Neural cell (in vitro differentiated cells): ENCODE data around the gene PNMA3. TPM values are rescaled to one million over a fixed set of nuclear protein-coding genes. Genes with fewer than 3 reads are reported as not detected.

Source experiments
- H2AFZ ChIP-seq: fragments of 200-600, 300-800 bp; sonication (generic), shearing (Covaris generic); 2 replicates; pipeline ENCODE4 v1.6.0; 2014; ENCODE audit warnings: low read depth, mild to moderate bottlenecking, antibody characterized with exemption, low read length, moderate library complexity
- H3F3A ChIP-seq: fragments of 200-600 bp; shearing (Covaris generic); 2 replicates; pipeline ENCODE4 v1.6.1; 2016; ENCODE audit warnings: mild to moderate bottlenecking, moderate library complexity, mixed read lengths, antibody characterized with exemption, low read length; ENCODE audit not compliant: insufficient read depth, poor library complexity, severe bottlenecking
- H3K27ac ChIP-seq: fragments of 200-600, 300-800 bp; sonication (generic), shearing (Covaris generic); 2 replicates; pipeline ENCODE4 v1.5.1; 2014; ENCODE audit warnings: mild to moderate bottlenecking, low read length, moderate library complexity
- H3K27me3 ChIP-seq: fragments of 300-800, 200-600 bp; sonication (generic), shearing (Covaris generic); 2 replicates; pipeline ENCODE4 v1.6.0; 2014; ENCODE audit warnings: mild to moderate bottlenecking, low read depth, low read length, moderate library complexity; ENCODE audit not compliant: insufficient read depth
- H3K36me3 ChIP-seq: fragments of 300-800, 200-600 bp; sonication (generic), shearing (Covaris generic); 2 replicates; pipeline ENCODE4 v1.5.1; 2014; ENCODE audit warnings: mild to moderate bottlenecking, antibody characterized with exemption, low read length, moderate library complexity; ENCODE audit not compliant: insufficient read depth
- H3K4me2 ChIP-seq: fragments of 300-800, 200-600 bp; sonication (generic), shearing (Covaris generic); 2 replicates; pipeline ENCODE4 v1.6.0; 2014; ENCODE audit warnings: mild to moderate bottlenecking, low read length
- H3K4me3 ChIP-seq: fragments of 300-800, 200-600 bp; sonication (generic), shearing (Covaris generic); 2 replicates; pipeline ENCODE4 v1.5.1; 2014; ENCODE audit warnings: mild to moderate bottlenecking, low read length, moderate library complexity
- H3K79me2 ChIP-seq: fragments of 200-600 bp; shearing (Covaris generic); replicated peaks from 2 replicates; pipeline ENCODE4 v1.6.0; 2014; ENCODE audit warnings: mild to moderate bottlenecking, low read length, moderate library complexity; ENCODE audit not compliant: insufficient read depth
- H3K9ac ChIP-seq: fragments of 300-800, 200-600 bp; sonication (generic), shearing (Covaris generic); 2 replicates; pipeline ENCODE4 v1.6.1; 2016; ENCODE audit warnings: mild to moderate bottlenecking, low read length, mixed read lengths
- H3K9me2 ChIP-seq: fragments of 200-600 bp; shearing (Covaris generic); 2 replicates; pipeline ENCODE4 v1.6.1; 2016; ENCODE audit warnings: mild to moderate bottlenecking, low read length, mixed read lengths; ENCODE audit not compliant: insufficient read depth
- H3K9me3 ChIP-seq: fragments of 200-600, 300-800 bp; sonication (generic), shearing (Covaris generic); 2 replicates; pipeline ENCODE4 v1.6.1; 2016; ENCODE audit warnings: mild to moderate bottlenecking, mixed run types, low read length, moderate library complexity, mixed read lengths
- H4K20me1 ChIP-seq: fragments of 200-600 bp; shearing (Covaris generic); 2 replicates; pipeline ENCODE4 v1.6.1; 2016; ENCODE audit warnings: mild to moderate bottlenecking, mixed run types; ENCODE audit not compliant: insufficient read depth
- CTCF ChIP-seq: fragments of 450-650 bp; IDR thresholded peaks from 2 replicates; pipeline ENCODE4 v1.5.1; 2014; ENCODE audit warnings: antibody characterized with exemption, mild to moderate bottlenecking, moderate library complexity; ENCODE audit not compliant: poor library complexity, severe bottlenecking
- EP300 ChIP-seq: fragments of 450-650 bp; conservative IDR thresholded peaks from 2 replicates; pipeline ENCODE4 v1.6.1; 2014; ENCODE audit warnings: antibody characterized with exemption, mild to moderate bottlenecking, moderate library complexity; ENCODE audit not compliant: poor library complexity, severe bottlenecking
- EZH2 ChIP-seq: fragments of 200-600, 300-800 bp; shearing (Covaris generic), sonication (generic); IDR thresholded peaks from 2 replicates; pipeline ENCODE4 v1.6.1; 2014; ENCODE audit warnings: antibody characterized with exemption, low read length, borderline replicate concordance, mild to moderate bottlenecking; ENCODE audit not compliant: insufficient read depth, poor library complexity, severe bottlenecking
- MXI1 ChIP-seq: fragments of 450-650 bp; conservative IDR thresholded peaks from 2 replicates; pipeline ENCODE4 v1.6.1; 2014; ENCODE audit warnings: antibody characterized with exemption, mild to moderate bottlenecking; ENCODE audit not compliant: poor library complexity, severe bottlenecking
- POLR2AphosphoS5 ChIP-seq: IDR thresholded peaks from 2 replicates; pipeline ENCODE4 v1.6.1; 2012
- RAD21 ChIP-seq: fragments of 450-650 bp; conservative IDR thresholded peaks from 2 replicates; pipeline ENCODE4 v1.6.1; 2014; ENCODE audit warnings: antibody characterized with exemption, mild to moderate bottlenecking, moderate library complexity
- REST ChIP-seq: IDR thresholded peaks from 2 replicates; pipeline ENCODE4 v1.6.1; 2012; ENCODE audit warnings: borderline replicate concordance
- SMC3 ChIP-seq: fragments of 450-650 bp; conservative IDR thresholded peaks from 2 replicates; pipeline ENCODE4 v1.6.1; 2014; ENCODE audit warnings: antibody characterized with exemption, mild to moderate bottlenecking, moderate library complexity; ENCODE audit not compliant: poor library complexity
- TAF1 ChIP-seq: IDR thresholded peaks from 2 replicates; pipeline ENCODE4 v1.6.1; 2012; ENCODE audit warnings: low read depth
- polyA plus RNA-seq: library from polyadenylated mRNA; depleted of rRNA; stranded (reverse); fragments of >200 nt; gene quantifications from 2 replicates; pipeline ENCODE4 v1.2.3, GENCODE V29; 2014

PNMA3 gene
- polyA plus RNA-seq, 1 donor from 2014 or later = 3.2 TPM

GRCh38 chrX:153057281-153057680 lies 1.0 kb downstream of the PNMA3 start:
- Histone ChIP-seq H3K79me2 (no peaks in the 10 kb centered on the region), H3K9me3 (no peaks in the 10 kb centered on the region), H3K4me2 (no peak overlapping the region), H3F3A (no peaks in the 10 kb centered on the region), H3K27me3 (no peaks in the 10 kb centered on the region), H4K20me1 (no peaks in the 10 kb centered on the region), H3K4me3 (no peak overlapping the region), H3K9ac (no peak overlapping the region), H3K27ac (no peak overlapping the region), H3K9me2 (no peaks in the 10 kb centered on the region), H3K36me3 (no peaks in the 10 kb centered on the region), H2AFZ (no peak overlapping the region)
- no peak for TF ChIP-seq TAF1
- no peak for TF ChIP-seq REST
- TF ChIP-seq MXI1 = no peak
- TF ChIP-seq POLR2AphosphoS5 = no peak
- no peak for TF ChIP-seq RAD21
- TF ChIP-seq SMC3 = no peak
- TF ChIP-seq EP300 = no peak
- TF ChIP-seq EZH2 = no peak
- TF ChIP-seq CTCF = no peak

GRCh38 chrX:153059191-153060094 lies 3.2 kb downstream of the PNMA3 start:
- H3K27me3 ChIP-seq = no peaks in the 10 kb centered on the region
- no peaks in the 10 kb centered on the region for H3F3A ChIP-seq
- H3K9me2 ChIP-seq = no peaks in the 10 kb centered on the region
- no peaks in the 10 kb centered on the region for H3K79me2 ChIP-seq
- H3K4me3 ChIP-seq = no peak overlapping the region
- H3K36me3 ChIP-seq = no peaks in the 10 kb centered on the region
- H2AFZ ChIP-seq = no peak overlapping the region
- no peak overlapping the region for H3K27ac ChIP-seq
- no peak overlapping the region for H3K9ac ChIP-seq
- no peak for TF ChIP-seq MXI1
- no peak for TF ChIP-seq TAF1
- no peak for TF ChIP-seq EZH2
- no peak for TF ChIP-seq RAD21
- no peak for TF ChIP-seq REST
- no peak for TF ChIP-seq POLR2AphosphoS5
- TF ChIP-seq EP300 = no peak
- TF ChIP-seq SMC3 = no peak
- no peak for TF ChIP-seq CTCF
- H4K20me1 ChIP-seq = no peaks in the 10 kb centered on the region
- H3K4me2 ChIP-seq = no peak overlapping the region
- H3K9me3 ChIP-seq = no peaks in the 10 kb centered on the region
